CD1c-positive myeloid dendritic cell (primary cell): ENCODE results near the gene CSH1.
"Not testable (repeated sequence)": the region's sequence is repeated elsewhere in the genome, so short reads cannot be mapped to it uniquely, and the experiment has no call there.

Experiments
- DNase-seq: peaks from one replicate; pipeline ENCODE4 v3.0.0-alpha.2; 2016; ENCODE audit errors: extremely low spot score

Gene CSH1

GRCh38 chr17:63896524-63897354 lies at the start of gene CSH1:
Gene CSH1, minus strand, starts transcription at chr17:63896574. Its CDS starts 63 bp downstream, at chr17:63896511.
- not testable (repeated sequence) for DNase-seq

- no peak for DNase-seq
Observed at GRCh38 chr17:63945784-63946439, 49.5 kb upstream of the CSH1 start.

- no peak for DNase-seq
Observed at GRCh38 chr17:63944736-63945499, 48.5 kb upstream of the CSH1 start.

- DNase-seq = no peak
Observed at GRCh38 chr17:63943745-63944144, 47.4 kb upstream of the CSH1 start.

DNA sequence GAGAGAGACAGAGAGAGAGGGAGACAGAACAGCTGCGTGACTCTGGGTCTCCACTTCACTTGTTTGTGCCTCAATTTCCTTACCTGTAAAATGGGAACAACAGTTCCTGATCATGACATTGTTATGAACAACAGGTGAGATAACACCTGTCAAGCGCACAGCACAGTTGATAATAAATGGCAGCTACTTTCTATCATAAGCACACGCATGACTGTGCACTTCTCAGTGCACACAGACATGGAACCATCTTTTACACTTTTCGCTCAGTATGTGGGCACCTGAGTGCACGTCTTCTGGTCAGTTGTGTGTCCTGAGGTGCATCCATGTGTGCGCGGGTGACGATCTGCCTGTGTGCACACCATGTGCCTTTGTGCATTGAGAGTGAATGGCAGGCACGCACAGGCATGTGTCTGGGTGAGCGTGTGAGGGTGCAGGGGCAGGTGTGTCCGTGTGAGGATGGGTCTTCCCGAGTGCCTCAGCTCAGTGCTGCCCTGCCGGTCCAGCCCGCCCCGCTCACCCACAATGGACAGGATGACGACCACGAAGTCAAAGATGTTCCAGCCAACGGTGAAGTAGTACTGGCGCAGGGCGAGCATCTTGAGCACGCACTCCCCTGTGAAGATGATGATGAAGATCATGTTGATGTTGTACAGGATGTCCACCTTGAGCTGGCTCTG lies 46.1 kb upstream of the CSH1 start:
- no peak for DNase-seq

- DNase-seq = no peak
Observed at GRCh38 chr17:63941751-63942150, 45.4 kb upstream of the CSH1 start.

DNA sequence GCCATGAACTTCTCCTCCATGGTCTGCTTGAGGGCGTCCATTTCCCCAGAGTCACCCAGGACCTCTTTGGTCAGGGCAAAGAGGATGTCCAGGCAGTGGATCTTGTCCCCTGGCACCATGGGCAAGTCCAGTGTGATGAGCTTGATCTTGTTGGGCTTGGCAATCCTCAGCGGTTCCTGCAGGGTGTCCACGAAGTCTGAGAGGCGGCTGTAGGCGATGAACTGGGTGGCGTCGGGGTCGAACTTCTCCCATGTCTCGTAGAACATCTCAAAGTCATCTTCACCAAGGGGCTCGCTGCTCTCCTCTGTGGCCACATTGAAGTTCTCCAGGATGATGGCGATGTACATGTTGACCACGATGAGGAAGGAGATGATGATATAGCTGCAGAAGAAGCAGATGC lies 44.8 kb upstream of the CSH1 start:
- no peak for DNase-seq

DNA sequence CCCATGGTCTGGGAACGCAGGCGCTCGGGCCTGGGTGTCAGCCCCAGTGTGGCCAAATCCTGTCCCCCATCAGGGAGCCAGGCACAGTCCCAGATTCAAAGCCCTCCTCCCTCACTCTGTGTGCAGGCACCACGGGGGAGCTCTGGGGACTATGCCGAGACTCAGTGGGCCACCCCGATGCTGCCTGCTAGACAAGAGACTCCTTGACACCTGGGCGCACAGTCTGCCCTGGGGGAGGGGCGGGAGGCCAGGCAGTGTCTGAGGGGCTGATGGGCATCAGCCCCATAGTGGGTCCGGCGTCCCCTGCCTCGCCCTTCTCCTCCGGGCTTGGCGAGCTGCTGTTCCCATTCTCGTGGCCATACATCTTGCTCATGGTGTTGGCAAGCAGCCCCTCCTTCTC lies 44.2 kb upstream of the CSH1 start:
- DNase-seq = no peak

- DNase-seq = no peak
Observed at GRCh38 chr17:63939884-63940283, 43.5 kb upstream of the CSH1 start.

DNA sequence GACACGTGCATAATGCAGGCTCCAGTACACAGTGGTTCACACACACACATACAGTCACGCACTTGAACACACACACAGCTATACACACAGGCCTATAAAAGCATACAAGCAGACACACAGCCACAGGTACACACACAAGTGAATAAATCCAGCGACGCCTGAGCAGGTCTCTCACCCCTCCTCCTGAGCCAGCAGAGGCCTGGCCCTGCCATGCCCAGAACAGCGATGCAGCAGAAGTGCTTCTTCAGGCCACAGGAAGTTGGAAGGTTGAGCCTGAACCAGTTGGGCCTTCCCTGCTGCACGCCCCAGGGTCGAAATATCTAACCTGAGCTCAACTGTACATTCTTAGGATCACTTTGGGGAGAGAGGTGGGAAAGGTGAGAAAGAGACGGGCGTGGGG lies 43.0 kb upstream of the CSH1 start:
- no peak for DNase-seq

- DNase-seq = no peak
Observed at GRCh38 chr17:63937920-63938319, 41.5 kb upstream of the CSH1 start.

DNA sequence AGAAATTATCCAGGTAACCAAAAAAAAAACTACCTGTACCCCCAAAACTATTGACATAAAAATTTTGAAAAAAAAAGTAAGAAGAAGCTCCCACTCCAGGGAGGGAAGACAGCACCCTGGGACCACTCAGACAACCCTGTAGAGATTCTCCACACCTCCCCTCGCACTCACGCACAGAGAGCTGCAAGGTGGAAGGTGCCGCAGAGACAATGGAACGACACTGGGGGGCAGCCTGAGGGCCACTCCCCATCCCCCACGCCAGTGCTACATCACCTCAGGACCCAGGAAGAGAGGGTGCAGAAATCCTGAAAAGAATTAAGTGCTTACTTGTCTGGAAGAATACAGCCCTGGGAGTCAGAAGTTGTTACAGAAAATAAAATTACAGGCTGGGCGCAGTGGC lies 40.9 kb upstream of the CSH1 start:
- no peak for DNase-seq

- DNase-seq = peak; percentile 10
Observed at GRCh38 chr17:63934183-63935112, 38.1 kb upstream of the CSH1 start.

DNA sequence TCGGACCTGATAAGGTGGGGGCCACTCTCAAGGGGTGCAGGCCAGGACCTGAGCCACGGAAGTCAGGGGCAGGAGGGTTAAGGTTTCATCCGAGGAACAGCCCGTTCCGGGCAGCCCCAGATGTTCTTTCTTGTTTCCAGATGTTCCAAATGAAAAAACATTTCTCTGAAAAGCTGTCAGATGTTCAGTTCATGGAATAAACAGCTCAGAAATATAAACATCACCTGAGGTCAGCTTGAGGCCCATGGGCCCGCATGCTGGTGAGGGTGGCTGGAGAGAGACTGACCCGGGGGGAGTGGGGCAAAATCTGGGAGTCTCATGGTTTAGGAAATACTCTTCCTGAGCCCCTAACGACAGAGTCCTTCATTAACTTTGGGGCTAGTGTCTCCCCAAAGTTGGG lies 37.2 kb upstream of the CSH1 start:
- DNase-seq = no peak

- DNase-seq = no peak
Observed at GRCh38 chr17:63932721-63933120, 36.3 kb upstream of the CSH1 start.

GRCh38 chr17:63931981-63932561 lies 35.7 kb upstream of the CSH1 start, which contains the start of gene CD79B:
Gene CD79B, minus strand, starts transcription at chr17:63932331. Its CDS starts 70 bp downstream, at chr17:63932261.
- peak; percentile 29 for DNase-seq

DNA sequence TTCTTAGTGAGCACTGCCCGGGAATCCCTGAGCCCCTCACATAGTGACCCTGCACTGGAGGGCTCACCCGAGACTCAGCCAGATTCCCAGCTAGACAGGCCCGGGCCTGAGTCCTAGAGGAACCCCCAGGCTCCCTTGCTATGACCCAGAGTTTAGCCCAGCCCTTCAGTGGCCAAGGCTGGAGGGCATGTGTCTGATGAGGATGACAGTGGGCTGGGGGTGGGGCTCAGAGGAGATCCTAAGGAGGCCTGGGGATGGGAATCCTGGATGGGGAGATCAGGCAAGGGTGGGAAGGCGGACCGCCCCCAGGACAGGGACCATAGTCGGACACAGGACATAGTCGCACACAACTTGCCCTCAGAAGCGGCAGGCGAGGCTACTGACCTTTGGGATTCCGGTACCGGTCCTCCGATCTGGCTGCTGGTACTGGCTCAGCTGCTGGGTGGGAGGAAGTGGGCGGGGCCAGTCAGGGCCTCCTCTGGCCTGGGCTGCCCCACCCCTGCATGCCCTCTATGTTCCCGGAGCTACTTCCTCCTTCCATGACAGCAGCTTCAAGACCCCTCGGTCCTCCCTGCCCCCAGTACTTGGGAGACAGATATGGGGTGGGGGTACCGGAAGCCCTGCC lies 34.7 kb upstream of the CSH1 start:
- peak; percentile 64 for DNase-seq

DNA sequence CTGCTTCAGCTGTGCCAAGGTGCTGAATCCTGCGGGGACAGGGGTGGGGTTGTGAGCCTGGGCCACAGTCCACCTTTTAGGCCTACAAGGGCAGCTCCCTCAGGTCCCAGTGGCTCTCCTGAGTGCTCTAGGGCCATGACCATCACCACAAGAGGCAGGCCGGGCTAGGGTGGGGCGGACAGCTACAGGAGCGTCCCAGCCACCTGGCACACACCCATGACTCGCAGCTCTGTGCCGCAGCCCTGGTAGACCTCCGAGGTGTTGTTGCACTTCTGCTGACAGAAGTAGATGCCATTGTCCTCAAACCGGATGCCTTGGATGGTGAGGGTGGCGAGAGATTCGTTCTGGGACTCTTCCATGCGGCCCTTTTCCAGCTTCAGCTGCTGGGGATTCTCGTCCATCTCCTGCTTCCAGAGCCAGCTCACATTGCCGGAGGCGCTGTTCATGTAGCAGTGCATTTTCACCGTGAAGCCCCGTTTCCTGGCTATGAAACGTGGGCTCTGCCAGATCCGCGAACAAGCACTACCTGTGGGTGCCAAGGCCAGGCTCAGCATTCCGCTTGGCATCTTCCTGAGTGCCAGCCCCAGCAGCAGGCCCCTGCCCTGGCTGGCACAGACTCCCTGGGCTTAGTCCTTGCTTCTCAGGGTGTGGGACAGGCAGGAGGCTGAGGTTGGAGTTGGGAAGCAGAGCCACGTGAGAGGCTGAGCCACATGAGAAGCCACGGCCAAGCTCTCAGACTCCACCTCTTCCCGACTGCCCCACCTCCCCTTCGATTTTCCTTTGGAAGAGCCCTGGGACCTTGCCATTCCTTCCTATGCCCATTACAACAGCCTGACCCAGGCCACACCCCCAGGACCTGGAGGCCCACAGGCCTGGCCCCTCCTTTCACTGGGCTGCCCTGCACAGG lies 33.7 kb upstream of the CSH1 start:
- no peak for DNase-seq
